Measurements from ENCODE around the gene ZNF639. TPM values are rescaled to one million over a fixed set of nuclear protein-coding genes. Genes with fewer than 3 reads are reported as not detected.

Gene ZNF639
- total and polyA plus RNA-seq, 10 of the 15 experiments (the other 5 are each of a cell fraction or from before 2014, with no cell fraction given), result 16.3 to 61.2 (median 35.3) TPM

DNA sequence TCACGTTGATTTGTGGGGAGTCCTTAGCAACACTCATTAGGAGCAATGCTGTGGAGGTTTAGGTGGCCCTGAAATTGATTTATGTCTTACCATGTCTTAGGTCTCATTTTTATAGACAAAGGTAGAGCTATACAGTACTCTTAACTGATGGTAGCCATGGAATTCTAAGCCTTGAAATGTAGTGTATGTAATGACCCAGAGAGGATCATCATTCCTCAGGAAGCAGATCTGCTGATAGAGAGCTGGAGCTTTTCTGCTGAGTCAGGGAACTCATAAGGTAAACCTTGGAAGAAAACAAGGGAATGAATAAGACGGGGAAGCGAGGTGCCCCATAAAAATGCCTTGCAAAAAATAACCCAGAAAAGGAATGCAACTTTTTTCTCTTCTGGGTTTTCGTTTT is 34.0 kb upstream of the ZNF639 start:
- FAIRE-seq (no peak), DNase-seq (ENCODE audit: low read depth, low spot score) (no peak), ATAC-seq (no peak)
- 50% methylated on average over 4 of the region's 4 CpGs for WGBS (ENCODE audit: insufficient coverage, insufficient replicate concordance, low lambda C conversion rate, missing lambda C conversion rate)
- intact Hi-C loops (cut with micrococcal nuclease; ENCODE audit: unreplicated experiment) (no loop called here), in situ Hi-C loops (cut with MboI) (no loop called here)
- Histone ChIP-seq H3K4me3 (no peak overlapping the region), H3K79me2 (ENCODE audit: control insufficient read depth, insufficient read depth, low read length) (no peaks in the 10 kb centered on the region), H4K20me1 (ENCODE audit: control insufficient read depth, insufficient read depth) (no peaks in the 10 kb centered on the region), H3K36me3 (ENCODE audit: control insufficient read depth in 2 of 2, insufficient read depth in 2 of 2, low read length in 1 of 2) (no peaks in the 10 kb centered on the region), H3K4me1 (ENCODE audit: control insufficient read depth, insufficient read depth, low read length) (no peaks in the 10 kb centered on the region), H3K9ac (ENCODE audit: control insufficient read depth, insufficient read depth, low read length) (no peak overlapping the region), H3K4me2 (ENCODE audit: control insufficient read depth, insufficient read depth) (no peak overlapping the region), H3K27me3 (replicated peaks in 1 of 2; ENCODE audit: control insufficient read depth in 2 of 2, insufficient read depth in 2 of 2, low read length in 1 of 2) (no peaks in the 10 kb centered on the region), H3K9me3 (replicated peaks; ENCODE audit: control insufficient read depth, insufficient read depth, low read length) (no peaks in the 10 kb centered on the region), H3K27ac (ENCODE audit: control insufficient read depth, insufficient read depth) (no peak overlapping the region), H2AFZ (ENCODE audit: control insufficient read depth, low read depth, low read length) (no peak overlapping the region)
- SMC1A ChIA-PET (ENCODE audit: uncharacterized antibody, unreplicated experiment), result interaction anchor here (1.4 kb wide), 1 partner anchor 26 kb away, joined by 5 read pairs; no protein-coding TSS in a partner anchor
- CTCF ChIA-PET, result interaction anchor here (0.6 kb wide), 1 partner anchor 23 kb away, joined by 3 read pairs; no protein-coding TSS in a partner anchor
- BruUV-seq (replicated peaks), result no TSS peak
- RAD21 ChIA-PET (ENCODE audit: unreplicated experiment), result interaction anchor here (0.8 kb wide), 1 partner anchor 9 kb away, joined by 3 read pairs; no protein-coding TSS in a partner anchor
- POLR2A ChIA-PET, result no interaction called here
- no peak for TF ChIP-seq BCL3 (IDR thresholded peaks at IDR 0.05; ENCODE audit: borderline replicate concordance, insufficient read depth, low read depth, low read length, poor library complexity, severe bottlenecking)
- no peak for TF ChIP-seq PAX5 (IDR thresholded peaks at IDR 0.05; ENCODE audit: borderline replicate concordance, low read depth, low read length)
- no peak for TF ChIP-seq HDAC2 (IDR thresholded peaks at IDR 0.05)
- no peak for TF ChIP-seq NFXL1 (IDR thresholded peaks at IDR 0.05; ENCODE audit: borderline replicate concordance)
- no peak for TF ChIP-seq SUPT20H (IDR thresholded peaks at IDR 0.05; ENCODE audit: borderline replicate concordance, control insufficient read depth, low read depth, low read length)
- no peak for TF ChIP-seq NR2F1 (conservative IDR thresholded peaks at IDR 0.05)
- TF ChIP-seq, protein P1, sequence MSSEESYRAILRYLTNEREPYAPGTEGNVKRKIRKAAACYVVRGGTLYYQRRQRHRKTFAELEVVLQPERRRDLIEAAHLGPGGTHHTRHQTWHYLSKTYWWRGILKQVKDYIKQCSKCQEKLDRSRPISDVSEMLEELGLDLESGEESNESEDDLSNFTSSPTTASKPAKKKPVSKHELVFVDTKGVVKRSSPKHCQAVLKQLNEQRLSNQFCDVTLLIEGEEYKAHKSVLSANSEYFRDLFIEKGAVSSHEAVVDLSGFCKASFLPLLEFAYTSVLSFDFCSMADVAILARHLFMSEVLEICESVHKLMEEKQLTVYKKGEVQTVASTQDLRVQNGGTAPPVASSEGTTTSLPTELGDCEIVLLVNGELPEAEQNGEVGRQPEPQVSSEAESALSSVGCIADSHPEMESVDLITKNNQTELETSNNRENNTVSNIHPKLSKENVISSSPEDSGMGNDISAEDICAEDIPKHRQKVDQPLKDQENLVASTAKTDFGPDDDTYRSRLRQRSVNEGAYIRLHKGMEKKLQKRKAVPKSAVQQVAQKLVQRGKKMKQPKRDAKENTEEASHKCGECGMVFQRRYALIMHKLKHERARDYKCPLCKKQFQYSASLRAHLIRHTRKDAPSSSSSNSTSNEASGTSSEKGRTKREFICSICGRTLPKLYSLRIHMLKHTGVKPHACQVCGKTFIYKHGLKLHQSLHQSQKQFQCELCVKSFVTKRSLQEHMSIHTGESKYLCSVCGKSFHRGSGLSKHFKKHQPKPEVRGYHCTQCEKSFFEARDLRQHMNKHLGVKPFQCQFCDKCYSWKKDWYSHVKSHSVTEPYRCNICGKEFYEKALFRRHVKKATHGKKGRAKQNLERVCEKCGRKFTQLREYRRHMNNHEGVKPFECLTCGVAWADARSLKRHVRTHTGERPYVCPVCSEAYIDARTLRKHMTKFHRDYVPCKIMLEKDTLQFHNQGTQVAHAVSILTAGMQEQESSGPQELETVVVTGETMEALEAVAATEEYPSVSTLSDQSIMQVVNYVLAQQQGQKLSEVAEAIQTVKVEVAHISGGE (CRISPR knock-in tag; IDR thresholded peaks at IDR 0.05), result no peak
- TF ChIP-seq SREBF1 (IDR thresholded peaks at IDR 0.05; ENCODE audit: low read length), result no peak
- TF ChIP-seq, protein P2, sequence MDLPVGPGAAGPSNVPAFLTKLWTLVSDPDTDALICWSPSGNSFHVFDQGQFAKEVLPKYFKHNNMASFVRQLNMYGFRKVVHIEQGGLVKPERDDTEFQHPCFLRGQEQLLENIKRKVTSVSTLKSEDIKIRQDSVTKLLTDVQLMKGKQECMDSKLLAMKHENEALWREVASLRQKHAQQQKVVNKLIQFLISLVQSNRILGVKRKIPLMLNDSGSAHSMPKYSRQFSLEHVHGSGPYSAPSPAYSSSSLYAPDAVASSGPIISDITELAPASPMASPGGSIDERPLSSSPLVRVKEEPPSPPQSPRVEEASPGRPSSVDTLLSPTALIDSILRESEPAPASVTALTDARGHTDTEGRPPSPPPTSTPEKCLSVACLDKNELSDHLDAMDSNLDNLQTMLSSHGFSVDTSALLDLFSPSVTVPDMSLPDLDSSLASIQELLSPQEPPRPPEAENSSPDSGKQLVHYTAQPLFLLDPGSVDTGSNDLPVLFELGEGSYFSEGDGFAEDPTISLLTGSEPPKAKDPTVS (IDR thresholded peaks at IDR 0.05; ENCODE audit: low read depth, low read length), result no peak
- no peak for TF ChIP-seq SUZ12 (IDR thresholded peaks at IDR 0.05; ENCODE audit: unreplicated experiment)
- no peak for TF ChIP-seq CHD1 (IDR thresholded peaks at IDR 0.05; ENCODE audit: low read depth, low read length)
- TF ChIP-seq BHLHE40 (IDR thresholded peaks at IDR 0.05; ENCODE audit: borderline replicate concordance in 1 of 2, low read depth in 2 of 2, low read length in 1 of 2), result no peak
- TF ChIP-seq TCF3 (IDR thresholded peaks at IDR 0.05; ENCODE audit: borderline replicate concordance, insufficient read depth, low read depth, low read length), result no peak
- no peak for TF ChIP-seq MEF2A (IDR thresholded peaks at IDR 0.05; ENCODE audit: insufficient read depth, low read depth, low read length)
- TF ChIP-seq HDAC6 (IDR thresholded peaks at IDR 0.05; ENCODE audit: unreplicated experiment), result no peak

Measured in GM12878 (cell line).